PC-9 (cell line): ENCODE results near the gene IL17REL. TPM values are rescaled to one million over a fixed set of nuclear protein-coding genes. Genes with fewer than 3 reads are reported as not detected.
A peak's percentile ranks its signal among the peaks of the same experiment; 100 is the strongest.

Source experiments
- BruUV-seq: library from RNA; stranded (reverse); fragments of 400-500 nt; replicated peaks from 2 replicates; lab custom pipeline; 2021; lab: Mats Ljungman, UMichigan
- CTCF ChIA-PET: fragments of 300-600 bp; sonication (Branson Sonifier 250); formaldehyde crosslinking; loops from one replicate; lab custom pipeline; 2022; ENCODE audit warnings: antibody characterized with exemption; lab: Charles Lee
- POLR2A ChIA-PET: fragments of 300-600 bp; sonication (Branson Sonifier 250); formaldehyde crosslinking; loops from one replicate; lab custom pipeline; 2022; ENCODE audit warnings: antibody characterized with exemption; ENCODE audit not compliant: unreplicated experiment; lab: Charles Lee
- DNase-seq, 2 experiments: peaks; one replicate each; pipeline versions ENCODE4 v3.0.0 to v3.0.0-alpha.2; 2015 to 2022; ENCODE audit warnings: mixed read lengths in 1 of 2
- H2AFZ ChIP-seq: fragments of 200-600 bp; sonication (generic); 2 replicates; pipeline ENCODE4 v1.8.1; 2017; ENCODE audit warnings: antibody characterized with exemption
- H3F3A ChIP-seq: fragments of 200-600 bp; sonication (generic); 2 replicates; pipeline ENCODE4 v1.8.1; 2017; ENCODE audit warnings: antibody characterized with exemption, mild to moderate bottlenecking, low read depth; ENCODE audit not compliant: insufficient read depth
- H3K27ac ChIP-seq: fragments of 200-600 bp; sonication (generic); 2 replicates; pipeline ENCODE4 v1.6.1; 2016; ENCODE audit warnings: mixed run types
- H3K27me3 ChIP-seq: fragments of 200-600 bp; sonication (generic); 2 replicates; pipeline ENCODE4 v1.6.1; 2016; ENCODE audit warnings: low read depth, mixed run types; ENCODE audit not compliant: insufficient read depth
- H3K36me3 ChIP-seq: fragments of 200-600 bp; sonication (generic); 2 replicates; pipeline ENCODE4 v1.6.1; 2016; ENCODE audit warnings: low read depth, mixed run types
- H3K4me1 ChIP-seq: fragments of 200-600 bp; sonication (generic); replicated peaks from 2 replicates; pipeline ENCODE4 v1.6.1; 2016; ENCODE audit warnings: mixed run types; ENCODE audit not compliant: insufficient read depth
- H3K4me2 ChIP-seq: fragments of 200-600 bp; sonication (generic); 2 replicates; pipeline ENCODE4 v1.6.1; 2017; ENCODE audit warnings: mixed run types
- H3K4me3 ChIP-seq: fragments of 200-600 bp; sonication (generic); 2 replicates; pipeline ENCODE4 v1.6.1; 2016; ENCODE audit warnings: mixed run types
- H3K79me2 ChIP-seq: fragments of 200-600 bp; sonication (generic); 2 replicates; pipeline ENCODE4 v1.6.1; 2017; ENCODE audit warnings: low read depth, mixed run types
- H3K9me2 ChIP-seq: fragments of 200-600 bp; sonication (generic); 2 replicates; pipeline ENCODE4 v1.8.1; 2017; ENCODE audit warnings: mild to moderate bottlenecking; ENCODE audit not compliant: insufficient read depth
- H3K9me3 ChIP-seq: fragments of 200-600 bp; sonication (generic); 2 replicates; pipeline ENCODE4 v1.8.1; 2016; ENCODE audit warnings: low read depth; ENCODE audit not compliant: insufficient read depth
- H4K20me1 ChIP-seq: fragments of 200-600 bp; sonication (generic); 2 replicates; pipeline ENCODE4 v1.8.1; 2017; ENCODE audit not compliant: insufficient read depth
- CTCF ChIP-seq: fragments of 200-600 bp; sonication (generic); conservative IDR thresholded peaks from 2 replicates; pipeline ENCODE4 v1.6.1; 2017; ENCODE audit warnings: mixed run types, antibody characterized with exemption, mild to moderate bottlenecking, moderate library complexity
- EZH2 ChIP-seq: fragments of 200-600 bp; sonication (generic); IDR thresholded peaks from 2 replicates; pipeline ENCODE4 v1.8.0; 2017; ENCODE audit warnings: antibody characterized with exemption, low read depth
- intact Hi-C: fragments of 100-400 bp; cut with micrococcal nuclease; formaldehyde crosslinking; loops from one replicate; pipeline ENCODE4 v1.10.0; 2022; ENCODE audit not compliant: unreplicated experiment
- total RNA-seq: library from RNA; stranded (reverse); gene quantifications from 2 replicates; pipeline ENCODE4 v1.2.3, GENCODE V29; 2021

The IL17REL gene
- total RNA-seq, 1 experiment from 2014 or later, result not detected

- DNase-seq, result no peak
- no TSS peak for BruUV-seq
- no peaks in the 10 kb centered on the region for H3K79me2 ChIP-seq
- H2AFZ ChIP-seq, result no peak overlapping the region
- POLR2A ChIA-PET, result no interaction called here
- H3K9me3 ChIP-seq, result no peaks in the 10 kb centered on the region; the same call in 1 of the 2 replicates
- peaks cover 34% of the 10 kb centered on the region for H3F3A ChIP-seq
- H3K4me2 ChIP-seq, result no peak overlapping the region
- no peaks in the 10 kb centered on the region for H4K20me1 ChIP-seq
- no peaks in the 10 kb centered on the region for H3K27me3 ChIP-seq
- CTCF ChIA-PET, result no interaction called here
- TF ChIP-seq CTCF (no peak), EZH2 (no peak)
- no peak overlapping the region for H3K4me3 ChIP-seq
- H3K4me1 ChIP-seq, result peaks cover 13% of the 10 kb centered on the region
- no peak overlapping the region for H3K27ac ChIP-seq
- intact Hi-C loops, result no loop called here
- H3K9me2 ChIP-seq, result no peaks in the 10 kb centered on the region
- no peaks in the 10 kb centered on the region for H3K36me3 ChIP-seq
Measured at GRCh38 chr22:49973018-49973961, 39.3 kb downstream of the IL17REL start.

GRCh38 chr22:49972163-49973017 is 40.2 kb downstream of the IL17REL start:
- Histone ChIP-seq H3K4me1 (peaks cover 13% of the 10 kb centered on the region), H3K79me2 (no peaks in the 10 kb centered on the region), H2AFZ (no peak overlapping the region), H4K20me1 (no peaks in the 10 kb centered on the region), H3K36me3 (no peaks in the 10 kb centered on the region), H3F3A (peaks cover 35% of the 10 kb centered on the region), H3K27ac (no peak overlapping the region), H3K4me2 (peak overlapping the region; percentile 75), H3K9me2 (no peaks in the 10 kb centered on the region), H3K27me3 (no peaks in the 10 kb centered on the region), H3K4me3 (peak overlapping the region; percentile 56; the same call in 1 of the 2 replicates), H3K9me3 (no peaks in the 10 kb centered on the region; the same call in 1 of the 2 replicates)
- no peak for DNase-seq
- intact Hi-C loops, result no loop called here
- TF ChIP-seq CTCF, result no peak
- no peak for TF ChIP-seq EZH2
- CTCF ChIA-PET, result interaction anchor here (0.7 kb wide), 1 partner anchor 39 kb away, joined by 3 read pairs; no protein-coding TSS in a partner anchor
- BruUV-seq, result no TSS peak
- POLR2A ChIA-PET, result no interaction called here
